NOMO-1 treated with DMSO at 0.1 percent for 48 hours (cell line): ENCODE measurements around the gene RFX1.
A peak's percentile ranks its signal among the peaks of the same experiment; 100 is the strongest.
"Not testable (repeated sequence)": the region's sequence is repeated elsewhere in the genome, so short reads cannot be mapped to it uniquely, and the experiment has no call there.

Experiments used
- DNase-seq: peaks from one replicate; lab custom pipeline; 2025; ENCODE audit not compliant: unreplicated experiment; lab: John Stamatoyannopoulos, UW

RFX1 gene

DNA sequence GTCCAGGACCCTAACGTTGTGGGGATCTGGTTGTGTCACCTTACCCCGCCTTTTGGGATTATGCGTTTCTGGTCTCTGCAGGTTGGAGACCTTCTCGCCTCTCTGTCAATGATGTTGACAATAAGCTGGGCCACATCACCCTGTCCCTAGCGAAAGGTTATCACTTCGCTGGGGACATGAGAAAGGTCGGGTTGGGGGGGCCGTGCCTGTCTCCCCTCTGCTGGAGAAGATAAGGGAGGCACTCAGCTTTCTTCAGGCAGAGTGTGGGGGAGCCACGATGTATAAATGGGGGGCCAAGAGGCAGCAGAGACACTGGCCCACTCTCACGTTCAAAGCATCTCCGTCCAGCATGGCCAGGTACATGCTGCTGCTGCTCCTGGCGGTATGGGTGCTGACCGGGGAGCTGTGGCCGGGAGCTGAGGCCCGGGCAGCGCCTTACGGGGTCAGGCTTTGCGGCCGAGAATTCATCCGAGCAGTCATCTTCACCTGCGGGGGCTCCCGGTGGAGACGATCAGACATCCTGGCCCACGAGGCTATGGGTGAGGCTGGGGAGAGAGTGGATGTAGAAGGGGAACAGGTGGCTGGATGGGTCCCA, 21.8 kb upstream of the RFX1 start, which contains the start of gene RLN3:
TSS of gene RLN3 (plus strand) at position 293 of the 595 bp plus-strand sequence. CDS start at position 350, 57 bp downstream.
- no peak for DNase-seq

DNA sequence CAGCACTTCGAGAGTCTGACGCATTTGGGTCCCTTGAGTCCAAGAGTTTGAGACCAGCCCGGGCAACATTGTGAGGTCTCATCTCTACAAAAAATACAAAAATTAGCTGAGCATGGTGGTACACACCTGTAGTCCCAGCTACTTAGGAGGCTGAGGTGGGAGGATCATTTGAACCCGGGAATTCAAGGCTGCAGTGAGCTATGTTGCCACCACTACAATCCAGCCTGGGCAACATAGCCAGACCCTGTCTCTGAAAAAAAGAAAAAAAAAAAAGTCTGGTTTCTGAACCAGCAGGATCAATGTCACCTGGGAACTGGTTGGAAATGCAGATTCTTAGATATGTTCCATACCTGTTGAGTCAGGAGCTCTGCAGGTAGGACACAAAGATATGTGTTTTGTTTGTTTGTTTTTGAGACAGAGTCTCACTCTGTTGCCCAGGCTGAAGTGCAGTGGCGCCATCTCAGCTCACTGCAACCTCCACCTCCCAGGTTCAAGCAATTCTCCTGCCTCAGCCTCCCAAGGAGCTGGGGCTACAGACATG, 20.6 kb upstream of the RFX1 start:
- not testable (repeated sequence) for DNase-seq

DNA sequence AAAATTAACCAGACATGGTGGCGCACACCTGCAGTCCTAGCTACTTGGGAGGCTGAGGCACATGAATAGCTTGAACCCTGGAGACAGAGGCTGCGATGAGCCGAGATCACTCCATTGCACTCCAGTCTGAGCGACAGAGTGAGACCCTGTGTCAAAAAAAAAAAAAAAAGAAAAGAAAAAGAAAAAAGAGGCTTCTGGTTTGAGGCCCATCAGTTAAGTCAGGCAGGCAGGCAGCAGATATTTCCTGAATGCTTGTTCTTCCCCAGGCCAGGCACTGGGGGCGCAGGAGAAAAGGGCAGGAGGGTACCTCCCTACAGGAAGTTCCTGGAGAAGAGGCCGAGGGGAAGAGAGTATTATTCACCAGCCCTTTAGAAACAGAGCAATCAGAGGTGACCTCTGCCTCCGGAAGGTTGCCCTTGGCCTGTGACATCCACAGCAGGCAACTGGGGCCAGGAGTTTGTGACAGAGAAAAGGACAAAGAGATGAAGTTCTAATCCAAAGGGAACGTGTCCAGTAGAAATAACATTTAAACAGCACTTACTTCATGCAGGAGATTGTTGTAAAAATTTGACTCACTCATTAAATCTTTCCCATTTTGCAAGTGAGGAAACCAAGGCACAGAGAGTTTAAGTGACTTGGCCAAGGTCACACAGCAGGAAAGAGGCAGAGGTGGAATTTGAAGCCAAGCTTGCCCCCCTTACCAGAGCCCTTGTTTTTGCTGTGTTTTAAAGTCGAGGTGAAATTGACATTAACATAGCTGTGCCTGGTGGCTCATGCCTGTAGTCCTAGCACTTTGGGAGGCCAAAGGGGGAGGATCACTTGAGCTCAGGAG, 17.5 kb upstream of the RFX1 start:
- DNase-seq: peak; percentile 82

DNA sequence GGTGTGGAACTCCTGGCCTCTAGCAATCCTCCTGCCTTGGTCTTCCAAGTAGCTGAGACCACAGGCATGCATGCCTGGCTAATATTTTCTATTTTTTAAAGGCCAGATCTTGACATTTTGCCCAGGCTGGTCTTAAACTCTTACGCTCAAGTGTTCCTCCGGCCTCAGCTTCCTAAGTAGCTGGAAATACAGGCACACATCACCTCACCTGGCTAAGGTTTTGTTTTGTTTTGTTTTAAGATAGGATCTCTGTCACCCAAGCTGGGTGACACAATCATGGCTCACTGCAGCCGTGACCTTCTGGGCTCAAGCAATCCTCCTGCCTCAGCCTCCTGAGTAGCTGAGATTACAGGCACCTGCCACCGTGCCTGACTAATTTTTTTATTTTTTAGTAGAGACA, 16.3 kb upstream of the RFX1 start:
- DNase-seq: no peak

DNA sequence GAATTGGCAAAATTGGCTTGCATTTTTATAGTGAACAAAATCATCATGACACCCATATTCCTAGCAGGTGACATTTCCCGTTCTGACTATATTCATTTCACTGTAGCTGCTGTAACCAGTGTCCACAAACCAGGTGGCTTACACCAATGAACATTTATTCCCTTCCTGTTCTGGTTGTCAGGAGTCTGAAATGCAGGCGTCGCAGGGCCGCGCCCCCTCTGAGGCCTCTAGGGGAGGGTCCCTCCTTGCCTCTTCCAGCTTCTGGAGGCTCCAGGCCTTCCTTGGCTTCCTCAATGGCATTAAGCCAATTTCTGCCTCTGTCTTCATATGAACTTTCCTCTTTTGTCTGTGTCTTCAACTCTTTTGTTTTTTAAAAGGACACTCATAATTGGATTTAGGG, 15.4 kb upstream of the RFX1 start:
- no peak for DNase-seq

DNA sequence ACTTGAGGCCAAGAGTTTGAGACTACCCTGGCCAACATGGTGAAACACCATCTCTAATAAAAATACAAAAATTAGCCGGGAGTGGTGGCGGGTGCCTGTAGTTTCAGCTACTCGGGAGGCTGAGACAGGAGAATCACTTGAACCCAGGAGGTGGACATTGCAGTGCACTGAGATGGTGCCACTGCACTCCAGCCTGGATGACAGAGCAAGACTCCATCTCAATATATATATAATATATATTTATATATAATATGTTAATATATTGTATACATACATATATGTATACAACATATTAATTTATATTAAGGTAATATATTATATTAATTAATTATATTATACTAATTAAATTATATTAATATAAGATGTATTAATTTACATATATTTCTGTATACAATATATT, 13.6 kb upstream of the RFX1 start:
- DNase-seq: not testable (repeated sequence)

DNA sequence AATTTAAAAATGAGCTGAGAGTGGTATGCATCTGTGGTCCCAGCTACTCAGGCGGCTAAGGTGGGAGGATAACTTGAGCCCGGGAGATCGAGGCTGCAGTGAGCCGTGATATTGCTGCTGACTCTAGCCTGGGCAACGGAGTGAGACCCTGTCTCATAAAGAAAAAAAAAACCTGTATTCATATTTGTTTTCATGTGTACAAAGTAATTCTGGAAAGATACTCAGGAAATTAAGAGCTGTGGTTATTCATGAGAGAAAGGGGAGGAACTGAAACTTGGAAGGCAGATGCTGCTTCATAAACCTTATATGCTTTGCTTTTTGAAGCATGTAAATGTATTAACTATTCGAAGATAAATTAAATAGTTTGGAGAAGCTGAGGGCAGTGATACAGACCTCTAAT, 13.0 kb upstream of the RFX1 start:
- peak; percentile 63 for DNase-seq

DNA sequence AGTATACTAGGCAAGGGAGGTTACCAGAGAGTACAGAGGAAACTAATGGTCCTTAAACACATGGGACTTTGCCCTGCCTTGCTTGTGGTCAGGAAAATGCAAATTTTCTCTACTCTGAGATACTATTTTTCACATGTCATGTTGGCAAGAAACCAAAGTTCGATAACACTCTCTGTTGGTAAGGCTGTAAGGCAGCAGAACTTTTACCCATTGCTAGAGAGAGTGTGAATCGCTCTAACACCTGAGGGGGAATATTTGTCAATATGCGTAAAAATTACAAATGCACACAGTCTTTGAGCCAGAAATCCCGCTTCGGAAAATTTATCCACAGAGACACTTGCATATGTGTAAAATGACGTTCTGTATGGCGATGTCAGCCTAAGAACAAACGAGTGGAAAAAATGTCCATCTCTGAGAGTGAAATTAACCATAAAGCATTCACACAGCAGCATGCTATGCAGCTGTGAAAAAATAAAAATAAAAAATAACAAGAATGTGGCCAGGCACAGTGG, 9.5 kb upstream of the RFX1 start:
- peak; percentile 20 for DNase-seq

DNA sequence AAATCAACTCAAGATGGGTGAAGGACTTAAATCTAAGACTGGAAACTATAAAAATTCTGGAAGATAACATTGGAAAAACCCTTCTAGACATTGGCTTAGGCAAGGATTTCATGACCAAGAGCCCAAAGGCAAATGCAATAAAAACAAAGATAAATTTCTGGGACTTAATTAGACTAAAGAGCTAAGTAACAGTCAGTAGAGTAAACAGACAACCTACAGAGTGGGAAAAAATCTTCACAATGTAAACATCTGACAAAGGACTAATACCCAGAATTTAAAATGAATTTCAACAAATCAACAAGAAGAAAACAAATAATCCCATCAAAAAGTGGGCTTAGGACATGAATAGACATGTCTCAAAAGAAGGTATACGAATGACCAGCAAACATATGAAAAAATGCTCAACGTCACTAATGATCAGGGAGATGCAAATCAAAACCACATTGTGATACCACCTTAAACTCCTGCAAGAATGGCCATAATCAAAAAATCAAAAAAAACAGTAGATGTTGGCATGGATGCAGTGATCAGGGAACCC, 6.3 kb upstream of the RFX1 start:
- DNase-seq: no peak

DNA sequence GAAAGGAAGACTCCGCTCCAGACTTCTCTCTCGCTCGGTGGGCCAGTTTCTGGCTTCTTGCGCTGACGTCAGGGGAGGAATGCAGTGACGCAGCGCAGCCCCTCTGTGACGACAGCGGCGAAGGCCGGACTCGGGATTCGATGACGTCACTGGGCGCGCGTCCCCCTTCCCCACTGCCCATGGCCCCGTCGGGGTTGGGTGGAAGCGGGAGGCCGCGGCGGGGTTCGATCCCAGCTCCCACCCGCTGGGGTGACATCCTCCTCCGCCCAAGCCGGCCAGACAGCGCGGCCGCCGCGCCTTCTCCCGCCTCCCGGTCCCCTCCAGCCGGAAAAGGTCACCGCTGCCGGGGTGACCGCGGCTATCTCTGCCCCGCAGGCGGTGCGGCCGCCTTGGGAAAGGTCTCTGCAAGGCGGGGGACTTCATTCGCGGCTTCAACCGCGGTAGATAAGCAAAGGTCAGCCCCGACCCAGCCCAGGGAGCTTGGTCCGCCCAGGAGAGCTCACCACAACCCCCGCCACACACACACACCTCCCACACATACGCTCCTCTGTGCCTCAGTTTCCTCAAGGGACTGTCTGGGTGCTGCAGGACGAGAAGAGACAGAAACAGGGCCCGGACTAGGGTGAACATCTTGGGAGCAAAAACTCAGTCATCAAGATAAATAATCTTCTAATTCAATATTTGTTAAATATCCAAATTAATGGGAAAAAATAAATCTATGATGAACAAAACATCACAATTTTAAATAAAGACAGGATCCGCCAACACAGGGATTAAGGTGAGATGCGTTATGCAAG, 844 bp upstream of the RFX1 start:
- DNase-seq: no peak

DNA sequence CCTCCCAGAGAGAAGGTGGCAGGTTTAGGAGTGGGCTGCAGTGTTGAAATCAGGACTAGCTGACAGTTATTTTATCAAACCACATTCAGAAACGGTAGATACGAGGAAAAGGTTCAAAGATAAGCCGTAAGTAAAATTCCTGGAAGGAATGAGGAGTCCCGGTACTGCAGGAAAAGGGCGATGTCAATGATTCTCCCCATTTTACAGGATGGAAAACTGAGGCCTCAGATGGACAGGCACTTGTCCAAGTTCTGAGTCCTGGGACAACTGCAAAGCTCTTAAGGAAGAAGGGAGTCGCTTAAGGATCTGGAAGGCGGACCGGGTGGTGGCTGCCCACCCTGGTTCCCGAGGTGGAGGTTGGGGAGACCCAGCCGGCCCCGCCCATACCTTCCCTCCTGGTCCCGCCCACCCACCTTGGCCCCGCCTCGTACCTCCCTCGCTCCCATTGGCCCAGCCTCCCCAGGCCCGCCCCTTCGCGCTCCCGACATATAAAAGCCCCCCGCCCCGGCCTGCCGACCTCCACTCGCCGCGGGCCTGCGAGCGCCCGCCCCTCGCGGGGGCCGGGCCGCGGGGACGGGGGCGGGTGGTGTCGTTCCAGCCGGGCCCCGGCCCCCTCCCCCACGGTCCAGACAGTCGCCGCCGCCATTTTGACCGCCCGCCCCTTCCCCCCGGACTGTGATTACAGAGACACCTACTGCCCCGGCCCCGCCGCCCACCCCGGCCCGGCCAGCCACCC, 603 bp downstream of the RFX1 start:
- peak; percentile 72 for DNase-seq

DNA sequence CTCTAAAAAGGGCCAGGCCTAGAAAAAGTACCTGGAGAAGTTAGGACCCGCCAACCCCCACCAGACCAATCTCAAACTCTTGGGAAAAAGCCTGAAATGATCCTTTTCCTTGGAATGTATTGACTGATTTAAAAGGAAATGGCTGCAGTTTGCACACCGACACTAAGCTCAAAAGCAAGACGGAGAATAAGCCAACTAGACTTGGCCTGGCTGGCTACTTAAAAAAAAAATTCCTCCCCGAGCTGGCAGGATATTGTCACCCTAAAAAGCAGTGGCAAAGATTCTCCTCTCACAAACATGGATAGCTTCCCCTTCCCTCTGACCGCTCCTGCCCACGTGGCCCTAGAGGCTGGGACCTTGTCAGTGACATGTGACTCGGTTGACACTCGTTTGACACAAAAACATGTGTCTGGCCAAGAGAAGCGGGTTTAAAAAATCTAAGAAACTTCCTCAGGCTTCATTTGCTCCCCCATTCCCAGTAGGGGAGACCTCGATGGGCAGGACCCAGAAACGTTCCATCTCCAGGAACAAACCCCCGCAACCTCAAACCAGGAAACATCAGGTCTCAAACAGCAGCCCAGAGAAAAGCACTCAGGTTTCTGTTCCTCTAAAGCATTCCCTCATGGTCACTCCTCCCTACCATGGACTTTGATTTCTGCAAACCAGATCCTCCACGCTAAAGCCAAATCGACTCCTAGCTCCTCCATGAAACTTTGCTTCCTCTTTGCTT, 1.3 kb downstream of the RFX1 start:
- peak; percentile 80 for DNase-seq

DNA sequence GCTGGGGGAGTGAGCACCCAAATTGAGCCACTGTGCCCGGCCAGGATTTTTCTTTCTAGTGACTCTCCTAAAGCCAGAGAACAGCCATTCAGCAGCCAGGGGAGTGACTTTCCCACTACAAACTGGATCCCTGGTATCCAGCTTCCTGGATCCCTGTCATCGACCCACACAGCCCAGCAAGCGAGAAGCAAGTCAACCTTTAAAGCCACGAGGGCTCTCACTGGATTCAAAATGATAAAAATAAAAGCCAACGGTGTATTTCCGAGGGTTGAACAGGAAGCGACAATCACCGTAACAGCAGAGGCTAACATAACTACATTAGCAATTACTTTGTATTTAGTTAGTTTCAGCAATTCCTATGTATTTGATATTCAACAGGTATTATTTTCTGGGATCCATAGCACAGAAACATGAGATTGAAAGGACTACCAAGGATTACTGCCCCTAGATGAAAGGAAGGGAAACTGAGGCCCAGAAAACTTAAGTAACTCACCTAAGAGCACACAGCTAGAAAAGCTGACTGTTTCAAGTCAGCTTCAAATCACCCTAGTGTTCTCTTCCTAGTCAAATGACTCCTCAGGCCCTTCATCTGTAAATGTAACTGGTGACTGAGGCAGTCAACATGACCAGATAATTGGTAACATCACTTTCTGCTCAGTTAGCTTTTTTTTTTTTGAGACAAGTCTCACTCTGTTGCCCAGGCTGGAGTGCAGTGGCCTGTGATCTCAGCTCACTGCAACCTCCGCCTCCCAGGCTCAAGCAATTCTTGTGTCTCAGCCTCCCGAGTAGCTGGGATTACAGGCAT, 2.7 kb downstream of the RFX1 start:
- DNase-seq: no peak

DNA sequence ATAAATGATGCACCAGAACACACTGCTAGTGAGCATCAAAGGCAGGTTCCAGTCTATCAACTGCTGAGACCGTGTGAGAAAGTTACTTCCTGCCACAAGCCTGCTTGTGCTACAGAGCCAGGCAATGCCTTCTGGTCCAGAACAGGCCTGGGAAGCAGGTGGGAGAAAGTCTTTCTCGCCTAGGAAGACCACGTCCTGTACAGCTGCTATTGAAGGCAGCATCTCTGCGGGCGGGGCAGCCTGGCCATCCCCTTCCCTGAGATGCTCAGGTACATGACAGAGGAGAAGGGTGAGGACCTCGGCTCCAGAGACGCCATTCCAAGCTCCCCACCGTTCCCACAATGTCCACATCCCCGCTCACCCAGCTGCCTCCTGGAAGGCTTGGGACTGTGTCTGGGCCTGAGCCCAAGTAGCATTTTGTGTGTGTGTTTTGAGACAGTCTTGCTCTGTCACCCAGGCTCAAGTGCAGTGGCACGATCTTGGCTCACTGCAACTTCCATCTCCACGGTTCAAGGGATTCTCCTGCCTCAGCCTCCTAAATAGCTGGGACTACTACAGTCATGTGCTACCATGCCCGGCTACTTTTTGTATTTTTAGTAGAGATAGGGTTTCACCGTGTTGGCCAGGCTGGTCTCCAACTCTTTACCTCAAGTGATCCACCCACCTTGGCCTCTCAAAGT, 3.4 kb downstream of the RFX1 start:
- no peak for DNase-seq

DNA sequence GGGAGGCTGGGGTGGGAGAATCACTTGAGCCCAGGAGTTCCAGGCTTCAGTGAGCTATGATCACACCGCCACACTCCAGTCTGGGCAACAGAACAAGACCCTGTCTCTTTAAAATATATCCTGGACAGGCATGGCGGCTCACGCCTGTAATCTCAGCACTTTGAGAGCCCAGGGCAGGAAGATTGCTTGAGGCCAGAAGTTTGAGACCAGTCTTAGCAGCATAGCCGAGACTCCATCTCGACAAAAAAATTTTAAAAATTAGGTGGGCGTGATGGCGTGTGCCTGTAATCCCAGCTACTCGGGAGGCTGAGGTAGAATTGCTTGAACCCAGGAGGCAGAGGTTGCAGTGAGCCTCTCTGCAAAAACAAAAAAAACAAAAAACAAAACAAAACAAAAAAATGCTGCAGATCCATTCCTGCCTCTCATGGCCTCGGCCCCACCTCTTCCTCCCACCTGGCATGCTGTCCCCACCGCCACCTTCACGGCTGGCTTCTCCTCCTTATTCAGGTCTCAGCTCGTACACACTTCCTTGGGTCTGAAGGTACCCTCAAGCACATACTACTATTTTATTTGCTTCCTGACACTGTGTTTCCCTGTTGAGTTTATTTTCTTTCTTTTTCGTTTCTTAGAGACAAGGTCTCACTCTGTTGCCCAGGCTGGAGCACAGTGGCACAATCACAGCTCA, 5.3 kb downstream of the RFX1 start:
- DNase-seq: no peak

DNA sequence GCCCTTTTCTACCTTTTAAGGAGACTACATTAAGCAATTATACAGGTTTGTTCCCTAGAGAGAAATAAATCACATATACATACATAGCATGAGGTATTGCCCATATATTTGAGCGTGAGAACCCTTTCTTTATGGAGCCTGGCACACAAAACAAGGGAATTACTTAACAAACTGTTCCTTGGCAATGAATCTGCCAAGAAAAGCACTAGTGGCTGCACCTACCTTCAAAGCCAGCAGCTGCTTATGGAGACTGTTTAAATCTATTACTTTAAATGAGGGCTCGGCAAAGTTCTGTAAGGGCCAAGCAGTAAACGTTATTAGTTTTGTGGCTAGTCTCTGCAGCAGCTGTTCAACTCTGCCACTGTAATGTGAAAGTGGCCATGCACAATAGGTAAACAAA, 7.0 kb downstream of the RFX1 start:
- no peak for DNase-seq

DNA sequence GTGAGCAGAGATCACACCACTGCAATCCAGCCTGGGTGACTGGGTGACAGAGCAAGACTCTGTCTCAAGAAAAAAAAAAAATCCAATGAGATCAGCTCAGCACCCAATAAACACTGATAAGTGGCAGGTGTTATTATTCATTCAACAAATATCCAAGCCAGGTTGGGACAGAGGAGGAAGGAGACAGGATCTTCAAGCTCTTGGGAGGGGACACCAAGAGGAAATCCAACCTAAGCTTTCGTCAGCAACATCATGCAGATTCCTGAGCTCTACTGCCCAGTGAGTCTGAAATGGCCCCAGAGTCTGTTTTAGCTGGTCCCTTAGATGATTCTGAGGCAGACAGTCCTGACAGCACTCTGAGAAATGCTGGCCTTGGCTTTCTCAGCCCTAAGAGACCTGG, 7.7 kb downstream of the RFX1 start:
- no peak for DNase-seq

DNA sequence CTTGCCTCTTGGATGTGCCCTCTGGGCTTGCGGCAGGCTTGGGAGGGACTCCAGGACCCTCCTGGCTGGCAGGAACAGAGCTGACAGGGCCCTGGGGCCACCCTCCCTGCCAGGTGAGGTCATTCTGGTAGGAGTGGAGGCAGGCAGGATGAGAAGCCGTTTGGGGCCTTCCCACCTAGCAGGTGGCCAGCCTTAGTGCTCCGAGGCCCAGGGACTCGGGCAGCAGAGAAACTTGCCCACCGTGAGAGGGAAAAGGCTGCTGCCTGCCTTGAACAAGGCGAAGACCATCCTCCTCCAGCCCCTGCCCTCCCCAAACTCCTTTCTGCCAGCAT, 8.5 kb downstream of the RFX1 start:
- no peak for DNase-seq
